AG04450 (cell line): ENCODE measurements around the gene TPP2. TPM values are rescaled to one million over a fixed set of nuclear protein-coding genes. Genes with fewer than 3 reads are reported as not detected.

Source experiments
- CTCF ChIA-PET: fragments of 300-600, 350-600 bp; formaldehyde crosslinking; extraction: SDS; loops from one replicate; lab custom pipeline; 2022; ENCODE audit warnings: antibody characterized with exemption, inconsistent platforms; lab: Charles Lee
- POLR2A ChIA-PET: fragments of 350-600 bp; formaldehyde crosslinking; extraction: SDS; loops from one replicate; lab custom pipeline; 2021; ENCODE audit warnings: antibody characterized with exemption, inconsistent platforms; lab: Yijun Ruan, JAX
- DNase-seq: peaks from one replicate; pipeline ENCODE4 v3.0.0-alpha.2; 2011; ENCODE audit warnings: low read depth, low spot score
- H3K27ac ChIP-seq: one replicate; pipeline ENCODE4 v1.5.1; 2012; ENCODE audit warnings: low read depth, low read length, control low read depth
- H3K27me3 ChIP-seq: one replicate; pipeline ENCODE4 v1.6.0; 2012; ENCODE audit warnings: low read length; ENCODE audit not compliant: control insufficient read depth, insufficient read depth
- H3K4me3 ChIP-seq: 2 replicates; pipeline ENCODE4 v1.5.1; 2011; ENCODE audit warnings: mild to moderate bottlenecking, low read depth, low read length, control low read depth
- H3K9me3 ChIP-seq: 2 replicates; pipeline ENCODE4 v1.5.1; 2012; ENCODE audit warnings: low read length; ENCODE audit not compliant: control insufficient read depth, insufficient read depth
- CTCF ChIP-seq: IDR thresholded peaks from 2 replicates; pipeline ENCODE4 v1.5.1; 2011; ENCODE audit warnings: low read depth, low read length, control low read depth, inconsistent platforms
- polyA plus RNA-seq: library from polyadenylated mRNA; depleted of rRNA; stranded (reverse); fragments of >200 nt; gene quantifications from 2 replicates; pipeline ENCODE4 v1.2.3, GENCODE V29; 2011

The TPP2 gene
- polyA plus RNA-seq, 1 experiment = 49.8 TPM

- no peaks in the 10 kb centered on the region for H3K27me3 ChIP-seq
- POLR2A ChIA-PET = interaction anchor here (0.7 kb wide), 1 partner anchor 248 kb away, joined by 3 read pairs; the partner anchor contains the start of gene ERCC5
- no peak for TF ChIP-seq CTCF
- DNase-seq = no peak
- H3K27ac ChIP-seq = peak overlapping the region; percentile 24
- peak overlapping the region; percentile 93 for H3K4me3 ChIP-seq
- CTCF ChIA-PET = no interaction called here
- no peaks in the 10 kb centered on the region; the same call in 1 of the 2 replicates for H3K9me3 ChIP-seq
These were observed 1.3 kb downstream of the TPP2 start for GRCh38 chr13:102598061-102598460.

GRCh38 chr13:102599426-102600012, 2.7 kb downstream of the TPP2 start:
- no peak overlapping the region for H3K4me3 ChIP-seq
- POLR2A ChIA-PET = interaction anchor here (0.6 kb wide), 1 partner anchor 179 kb away, joined by 3 read pairs; no protein-coding TSS in a partner anchor
- no peak for DNase-seq
- no peaks in the 10 kb centered on the region; the same call in 1 of the 2 replicates for H3K9me3 ChIP-seq
- no peaks in the 10 kb centered on the region for H3K27me3 ChIP-seq
- H3K27ac ChIP-seq = no peak overlapping the region
- no peak for TF ChIP-seq CTCF
- CTCF ChIA-PET = interaction anchor here (0.8 to 1.0 kb wide), 2 partner anchors 8 to 248 kb away, joined by 3 to 4 read pairs; no protein-coding TSS in a partner anchor

GRCh38 chr13:102606537-102607309, 9.9 kb downstream of the TPP2 start:
- ChIA-PET POLR2A (interaction anchor here (1.6 kb wide), 1 partner anchor 10 kb away, joined by 14 read pairs; the partner anchor contains the start of gene TPP2), CTCF (interaction anchor here (1.0 to 1.5 kb wide), 3 partner anchors 11 to 263 kb away, joined by 3 read pairs; no protein-coding TSS in a partner anchor)
- TF ChIP-seq CTCF = no peak
- Histone ChIP-seq H3K4me3 (no peak overlapping the region), H3K9me3 (no peaks in the 10 kb centered on the region), H3K27me3 (no peaks in the 10 kb centered on the region), H3K27ac (no peak overlapping the region)
- DNase-seq = no peak

GRCh38 chr13:102608974-102609373, 12.2 kb downstream of the TPP2 start:
- TF ChIP-seq CTCF = no peak
- DNase-seq = no peak
- Histone ChIP-seq H3K9me3 (no peaks in the 10 kb centered on the region), H3K4me3 (no peak overlapping the region), H3K27me3 (no peaks in the 10 kb centered on the region), H3K27ac (no peak overlapping the region)
- CTCF ChIA-PET = interaction anchor here (0.6 kb wide), 1 partner anchor 17 kb away, joined by 4 read pairs; no protein-coding TSS in a partner anchor
- POLR2A ChIA-PET = no interaction called here

GRCh38 chr13:102609696-102610095, 12.9 kb downstream of the TPP2 start:
- H3K4me3 ChIP-seq = no peak overlapping the region
- H3K27ac ChIP-seq = no peak overlapping the region
- DNase-seq = no peak
- CTCF ChIA-PET = interaction anchor here (0.6 kb wide), 1 partner anchor 18 kb away, joined by 4 read pairs; no protein-coding TSS in a partner anchor
- no peaks in the 10 kb centered on the region for H3K27me3 ChIP-seq
- POLR2A ChIA-PET = no interaction called here
- H3K9me3 ChIP-seq = no peaks in the 10 kb centered on the region
- no peak for TF ChIP-seq CTCF
